H9 (cell line): ENCODE results near the gene VPS33A. TPM values are rescaled to one million over a fixed set of nuclear protein-coding genes. Genes with fewer than 3 reads are reported as not detected.

ENCODE experiments used
- DNase-seq: peaks from one replicate; pipeline ENCODE4 v3.0.0-alpha.2; 2017
- H2AFZ ChIP-seq: one replicate; pipeline ENCODE4 v1.6.1; 2013; ENCODE audit warnings: mild to moderate bottlenecking, low read length, control low read depth, moderate library complexity
- H2AK5ac ChIP-seq: 2 replicates; pipeline ENCODE4 v1.6.1; 2013; ENCODE audit warnings: low read length, control low read depth, mixed read lengths; ENCODE audit not compliant: insufficient read length
- H2BK120ac ChIP-seq: one replicate; pipeline ENCODE4 v1.6.1; 2013; ENCODE audit warnings: low read depth, mild to moderate bottlenecking, low read length, control low read depth, inconsistent platforms; ENCODE audit not compliant: poor library complexity, severe bottlenecking
- H2BK12ac ChIP-seq: 2 replicates; pipeline ENCODE4 v1.6.1; 2013; ENCODE audit warnings: low read length, control low read depth, mixed read lengths, low read depth; ENCODE audit not compliant: insufficient read length
- H2BK15ac ChIP-seq: 2 replicates; pipeline ENCODE4 v1.6.1; 2013; ENCODE audit warnings: low read depth, low read length, control low read depth
- H2BK20ac ChIP-seq: one replicate; pipeline ENCODE4 v1.6.1; 2013; ENCODE audit warnings: low read depth, mild to moderate bottlenecking, low read length, control low read depth, inconsistent platforms; ENCODE audit not compliant: poor library complexity, severe bottlenecking
- H2BK5ac ChIP-seq: 2 replicates; pipeline ENCODE4 v1.6.1; 2013; ENCODE audit warnings: low read length, control low read depth, mixed read lengths; ENCODE audit not compliant: insufficient read length
- H3K14ac ChIP-seq: 2 replicates; pipeline ENCODE4 v1.6.1; 2013; ENCODE audit warnings: low read length, control low read depth; ENCODE audit not compliant: insufficient read depth
- H3K18ac ChIP-seq: 2 replicates; pipeline ENCODE4 v1.6.1; 2013; ENCODE audit warnings: low read depth, mild to moderate bottlenecking, mixed read lengths, low read length, control low read depth; ENCODE audit not compliant: insufficient read length
- H3K23ac ChIP-seq: 2 replicates; pipeline ENCODE4 v1.6.1; 2013; ENCODE audit warnings: low read length, control low read depth, mixed read lengths, low read depth; ENCODE audit not compliant: insufficient read length
- H3K23me2 ChIP-seq: 2 replicates; pipeline ENCODE4 v1.6.1; 2013; ENCODE audit warnings: low read depth, mild to moderate bottlenecking, mixed read lengths, low read length, control low read depth; ENCODE audit not compliant: insufficient read length, poor library complexity, severe bottlenecking
- H3K27ac ChIP-seq: 2 replicates; pipeline ENCODE4 v1.5.1; 2013; ENCODE audit warnings: low read length, control low read depth, mixed read lengths, low read depth; ENCODE audit not compliant: insufficient read length
- H3K27me3 ChIP-seq: 2 replicates; pipeline ENCODE4 v1.6.1; 2013; ENCODE audit warnings: low read length, control low read depth, inconsistent platforms; ENCODE audit not compliant: insufficient read depth
- H3K4ac ChIP-seq: 2 replicates; pipeline ENCODE4 v1.6.1; 2013; ENCODE audit warnings: low read depth, mild to moderate bottlenecking, control low read depth, inconsistent platforms, low read length, moderate library complexity
- H3K4me1 ChIP-seq: 2 replicates; pipeline ENCODE4 v1.6.1; 2013; ENCODE audit warnings: low read length, control low read depth, inconsistent platforms; ENCODE audit not compliant: insufficient read depth
- H3K4me2 ChIP-seq: 2 replicates; pipeline ENCODE4 v1.6.1; 2013; ENCODE audit warnings: low read length, control low read depth, mixed read lengths; ENCODE audit not compliant: insufficient read length, insufficient read depth
- H3K56ac ChIP-seq: 2 replicates; pipeline ENCODE4 v1.6.1; 2013; ENCODE audit warnings: low read depth, mild to moderate bottlenecking, mixed read lengths, low read length, control low read depth; ENCODE audit not compliant: insufficient read length
- H3K79me1 ChIP-seq: 2 replicates; pipeline ENCODE4 v1.6.1; 2013; ENCODE audit warnings: low read depth, mild to moderate bottlenecking, moderate library complexity, low read length, control low read depth, inconsistent platforms; ENCODE audit not compliant: insufficient read depth, poor library complexity, severe bottlenecking
- H3K79me2 ChIP-seq: 2 replicates; pipeline ENCODE4 v1.6.1; 2013; ENCODE audit warnings: low read length, control low read depth, inconsistent platforms; ENCODE audit not compliant: insufficient read depth
- H3K9ac ChIP-seq: 2 replicates; pipeline ENCODE4 v1.6.1; 2013; ENCODE audit warnings: low read length, control low read depth, mixed read lengths; ENCODE audit not compliant: insufficient read length; ENCODE audit errors: extremely low read depth
- H3K9me3 ChIP-seq: one replicate; pipeline ENCODE4 v1.6.1; 2013; ENCODE audit warnings: low read depth, low read length, inconsistent platforms; ENCODE audit not compliant: control insufficient read depth
- H3T11ph ChIP-seq: one replicate; pipeline ENCODE4 v1.6.1; 2013; ENCODE audit warnings: mild to moderate bottlenecking, low read length, control low read depth, inconsistent platforms
- H4K20me1 ChIP-seq: one replicate; pipeline ENCODE4 v1.6.1; 2013; ENCODE audit not compliant: control insufficient read depth, insufficient read length, insufficient read depth
- H4K5ac ChIP-seq: 2 replicates; pipeline ENCODE4 v1.6.1; 2013; ENCODE audit warnings: low read depth, mild to moderate bottlenecking, mixed read lengths, low read length, control low read depth; ENCODE audit not compliant: insufficient read length
- H4K8ac ChIP-seq: replicated peaks from 2 replicates; pipeline ENCODE4 v1.6.1; 2013; ENCODE audit warnings: low read length, control low read depth, mixed read lengths, low read depth; ENCODE audit not compliant: insufficient read length
- H4K91ac ChIP-seq: 2 replicates; pipeline ENCODE4 v1.6.1; 2013; ENCODE audit warnings: low read depth, mild to moderate bottlenecking, moderate library complexity, mixed read lengths, low read length, control low read depth; ENCODE audit not compliant: insufficient read length
- H3K27ac Mint-ChIP-seq, 3 experiments: 2 replicates in 2 of 3; 3 replicates in 1 of 3; pipeline ENCODE4 v1.8.0; 2020 to 2021; ENCODE audit warnings: mixed read lengths in 3 of 3, mild to moderate bottlenecking in 1 of 3, moderate library complexity in 1 of 3
- H3K27me3 Mint-ChIP-seq: 2 replicates; pipeline ENCODE4 v1.8.0; 2021; ENCODE audit warnings: low read depth, mild to moderate bottlenecking, moderate library complexity, mixed read lengths
- H3K36me3 Mint-ChIP-seq, 3 experiments: 2 replicates in 2 of 3; 3 replicates in 1 of 3; pipeline ENCODE4 v1.8.0; 2020 to 2021; ENCODE audit warnings: low read depth in 3 of 3, mixed read lengths in 3 of 3; ENCODE audit not compliant: insufficient read depth in 1 of 3
- H3K4me1 Mint-ChIP-seq, 2 experiments: 2 replicates each; pipeline ENCODE4 v1.8.0; 2020; ENCODE audit warnings: mixed read lengths in 2 of 2
- H3K4me3 Mint-ChIP-seq, 2 experiments: 2 replicates in 1 of 2; 3 replicates in 1 of 2; pipeline ENCODE4 v1.8.0; 2020 to 2021; ENCODE audit warnings: mild to moderate bottlenecking in 2 of 2, mixed read lengths in 2 of 2, moderate library complexity in 1 of 2
- H3K9me3 Mint-ChIP-seq, 2 experiments: 2 replicates in 1 of 2; 3 replicates in 1 of 2; pipeline ENCODE4 v1.8.0; 2020; ENCODE audit warnings: mild to moderate bottlenecking in 2 of 2, mixed read lengths in 2 of 2, moderate library complexity in 1 of 2
- WGBS: extraction: QIAGEN DNeasy Blood & Tissue Kit; methylation state at CpG from one replicate; pipeline ENCODE4 v1.1.7; 2013; ENCODE audit warnings: missing lambda C conversion rate, low lambda C conversion rate, mixed read lengths; ENCODE audit not compliant: insufficient read length; ENCODE audit errors: extremely low coverage; 5-methylcytosine and 5-hydroxymethylcytosine counted together
- total RNA-seq: library from RNA; stranded (reverse); gene quantifications from 2 replicates; pipeline ENCODE4 v1.2.1, GENCODE V29; 2021
- TF ChIP-seq, protein P1 (sequence below): fragments of 200-600 bp; sonication (generic); conservative IDR thresholded peaks from 3 replicates; pipeline ENCODE4 v1.8.0; 2021; ENCODE audit warnings: antibody characterized with exemption, mild to moderate bottlenecking

Gene VPS33A
- total RNA-seq, 1 experiment from 2014 or later: 45.9 TPM

DNA sequence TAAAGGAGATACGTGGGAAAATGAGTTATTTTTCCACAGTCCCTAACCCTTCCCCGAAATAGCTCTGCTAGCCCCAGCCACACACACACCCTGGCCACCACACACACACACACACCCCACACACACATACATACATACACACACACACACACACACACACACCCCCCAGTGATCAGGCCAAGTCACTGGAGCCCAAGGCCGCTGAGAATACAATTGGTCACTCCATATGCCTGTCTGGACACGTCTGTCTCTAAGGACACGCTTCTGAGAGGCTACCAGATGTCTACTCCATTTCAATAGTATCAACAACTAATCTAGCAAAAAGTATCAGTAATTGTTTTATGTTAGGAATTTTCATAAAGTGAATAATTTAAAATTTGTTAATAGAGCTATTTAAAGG is 27.4 kb downstream of the VPS33A start:
- H3K27me3 Mint-ChIP-seq: no peaks in the 10 kb centered on the region
- H3K9me3 Mint-ChIP-seq: no peaks in the 10 kb centered on the region; a peak in 1 of 5 replicates
- no peak overlapping the region for H3K4me2 ChIP-seq
- no peak overlapping the region for H4K8ac ChIP-seq
- H3K4me1 Mint-ChIP-seq: no peaks in the 10 kb centered on the region
- H2AFZ ChIP-seq: no peak overlapping the region
- H4K20me1 ChIP-seq: no peaks in the 10 kb centered on the region
- H2BK12ac ChIP-seq: no peak overlapping the region
- no peak overlapping the region for H3T11ph ChIP-seq
- H3K18ac ChIP-seq: no peak overlapping the region
- no peak for DNase-seq
- no peak overlapping the region for H4K5ac ChIP-seq
- H3K9ac ChIP-seq: no peak overlapping the region
- no peak overlapping the region for H3K23ac ChIP-seq
- H3K36me3 Mint-ChIP-seq: peaks cover 9 to 49% (median 37%) of the 10 kb centered on the region in 3 experiments
- no peaks in the 10 kb centered on the region for H3K4me1 ChIP-seq
- no peak overlapping the region for H3K27ac ChIP-seq
- no peaks in the 10 kb centered on the region for H3K23me2 ChIP-seq
- no peak overlapping the region; a peak in 1 of 7 replicates for H3K27ac Mint-ChIP-seq
- H3K79me2 ChIP-seq: no peaks in the 10 kb centered on the region
- no peak overlapping the region for H4K91ac ChIP-seq
- H3K4me3 Mint-ChIP-seq: no peak overlapping the region
- no peaks in the 10 kb centered on the region for H3K27me3 ChIP-seq
- no peak overlapping the region for H2BK15ac ChIP-seq
- H2BK120ac ChIP-seq: no peak overlapping the region
- no peak overlapping the region for H3K56ac ChIP-seq
- no peak overlapping the region for H2BK20ac ChIP-seq
- no peak overlapping the region for H3K14ac ChIP-seq
- WGBS: no CpG with 5 or more reads among the region's 5 CpGs
- H2BK5ac ChIP-seq: no peak overlapping the region
- H3K4ac ChIP-seq: no peak overlapping the region
- H3K79me1 ChIP-seq: no peaks in the 10 kb centered on the region
- no peaks in the 10 kb centered on the region for H3K9me3 ChIP-seq
- H2AK5ac ChIP-seq: no peak overlapping the region
- TF ChIP-seq, protein P1, sequence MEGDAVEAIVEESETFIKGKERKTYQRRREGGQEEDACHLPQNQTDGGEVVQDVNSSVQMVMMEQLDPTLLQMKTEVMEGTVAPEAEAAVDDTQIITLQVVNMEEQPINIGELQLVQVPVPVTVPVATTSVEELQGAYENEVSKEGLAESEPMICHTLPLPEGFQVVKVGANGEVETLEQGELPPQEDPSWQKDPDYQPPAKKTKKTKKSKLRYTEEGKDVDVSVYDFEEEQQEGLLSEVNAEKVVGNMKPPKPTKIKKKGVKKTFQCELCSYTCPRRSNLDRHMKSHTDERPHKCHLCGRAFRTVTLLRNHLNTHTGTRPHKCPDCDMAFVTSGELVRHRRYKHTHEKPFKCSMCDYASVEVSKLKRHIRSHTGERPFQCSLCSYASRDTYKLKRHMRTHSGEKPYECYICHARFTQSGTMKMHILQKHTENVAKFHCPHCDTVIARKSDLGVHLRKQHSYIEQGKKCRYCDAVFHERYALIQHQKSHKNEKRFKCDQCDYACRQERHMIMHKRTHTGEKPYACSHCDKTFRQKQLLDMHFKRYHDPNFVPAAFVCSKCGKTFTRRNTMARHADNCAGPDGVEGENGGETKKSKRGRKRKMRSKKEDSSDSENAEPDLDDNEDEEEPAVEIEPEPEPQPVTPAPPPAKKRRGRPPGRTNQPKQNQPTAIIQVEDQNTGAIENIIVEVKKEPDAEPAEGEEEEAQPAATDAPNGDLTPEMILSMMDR: no peak
